GM18505 (cell line): ENCODE measurements around the gene SPRED3.
"Not testable (repeated sequence)": the region's sequence is repeated elsewhere in the genome, so short reads cannot be mapped to it uniquely, and the experiment has no call there.

ENCODE experiments used
- ATAC-seq: cut with Tn5 transposase; IDR thresholded peaks from one replicate; pipeline ENCODE4 v1.9.1; 2021; ENCODE audit not compliant: unreplicated experiment
- POLR2A ChIP-seq: IDR thresholded peaks from 4 replicates; pipeline ENCODE4 v1.6.1; 2011; ENCODE audit warnings: borderline replicate concordance; ENCODE audit not compliant: insufficient read depth, insufficient read length; ENCODE audit errors: extremely low read depth

SPRED3 gene

DNA sequence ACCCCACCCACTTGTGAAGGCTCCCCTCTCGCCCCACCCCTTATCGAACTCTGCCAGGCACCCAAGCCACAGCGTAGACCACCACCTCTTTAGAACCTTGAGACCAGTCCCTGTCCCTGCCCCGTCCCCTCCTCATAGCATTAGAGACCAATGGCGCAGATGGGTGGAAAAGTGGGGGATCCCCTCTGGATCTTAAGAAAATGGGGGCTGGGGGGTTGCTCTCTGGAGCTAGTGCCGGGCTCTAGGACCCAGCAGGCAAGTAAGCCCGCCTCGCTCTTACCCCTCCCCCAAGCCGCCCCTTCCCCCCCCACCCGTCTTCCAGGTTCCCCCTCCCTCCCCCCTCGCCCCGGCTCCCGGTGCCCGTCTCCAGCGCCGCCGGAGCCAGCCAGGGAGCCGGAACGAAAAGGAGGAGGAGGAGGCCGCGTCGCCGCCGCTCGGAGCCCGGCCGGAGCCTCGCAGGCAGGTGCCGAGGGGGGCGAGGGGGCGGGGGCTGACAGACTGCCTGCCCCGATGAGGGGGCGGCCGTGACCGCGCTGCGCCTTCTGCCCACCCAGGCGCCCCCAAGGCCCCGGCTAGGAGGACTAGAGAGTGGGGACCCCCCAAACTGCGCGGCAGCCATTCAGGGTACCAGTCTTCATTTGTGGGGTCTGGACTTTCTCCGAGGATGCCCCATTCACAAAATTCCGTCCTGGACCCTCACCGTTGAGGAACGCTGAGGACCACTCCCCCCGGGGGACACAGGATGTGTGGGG, at the start of gene SPRED3:
TSS of gene SPRED3 (plus strand) at position 349 of the 752 bp plus-strand sequence. CDS start 1,606 bp downstream, outside the sequence.
- no peak for ATAC-seq
- TF ChIP-seq POLR2A, result no peak

DNA sequence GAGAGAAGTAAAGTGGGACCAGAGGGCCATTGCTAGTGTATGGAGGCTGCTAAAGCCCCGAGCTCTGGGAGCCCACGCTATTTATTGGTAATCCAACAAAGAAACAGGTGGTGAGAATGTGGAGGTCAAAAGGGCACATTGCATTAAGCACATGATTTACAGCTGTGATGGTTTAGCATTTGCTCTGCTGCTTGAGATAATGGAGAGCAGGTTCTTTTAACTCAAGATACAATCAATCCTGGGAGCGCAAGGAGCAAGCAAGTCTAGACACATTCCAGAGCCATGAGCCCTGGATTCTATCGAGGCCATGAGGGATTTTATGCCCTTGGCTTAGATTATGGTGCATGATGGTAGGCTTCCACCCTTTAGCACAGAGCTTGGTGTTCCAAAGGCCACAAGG, 49.5 kb upstream of the SPRED3 start:
- not testable (repeated sequence) for ATAC-seq

- ATAC-seq, result no peak
- no peak for TF ChIP-seq POLR2A
Observed at GRCh38 chr19:38340927-38341326, 47.6 kb upstream of the SPRED3 start.

- no peak for ATAC-seq
- TF ChIP-seq POLR2A, result no peak
Observed at GRCh38 chr19:38346837-38347236, 41.7 kb upstream of the SPRED3 start.

DNA sequence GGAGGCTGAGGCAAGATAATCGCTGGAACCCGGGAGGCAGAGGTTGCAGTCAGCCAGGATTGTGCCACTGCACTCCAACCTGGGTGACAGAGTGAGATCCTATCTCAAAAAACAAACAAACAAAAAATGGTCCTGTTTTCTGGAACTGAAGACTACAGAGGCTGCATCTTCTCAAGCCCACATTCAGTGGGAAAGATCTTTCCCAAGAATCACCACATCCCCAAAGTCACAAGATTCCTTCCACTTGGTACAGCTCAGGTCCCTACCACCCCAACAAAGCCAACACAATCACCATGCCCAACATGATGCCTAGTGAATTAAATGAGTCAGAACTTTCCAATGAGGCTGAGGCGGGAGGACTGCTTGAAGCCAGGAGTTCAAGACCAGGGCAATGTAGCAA, 37.6 kb upstream of the SPRED3 start:
- ATAC-seq, result no peak
- no peak for TF ChIP-seq POLR2A

- ATAC-seq, result no peak
- no peak for TF ChIP-seq POLR2A
Observed at GRCh38 chr19:38351865-38352395, 36.6 kb upstream of the SPRED3 start.

- no peak for TF ChIP-seq POLR2A
- ATAC-seq, result no peak
Observed at GRCh38 chr19:38352611-38353010, 35.9 kb upstream of the SPRED3 start.

DNA sequence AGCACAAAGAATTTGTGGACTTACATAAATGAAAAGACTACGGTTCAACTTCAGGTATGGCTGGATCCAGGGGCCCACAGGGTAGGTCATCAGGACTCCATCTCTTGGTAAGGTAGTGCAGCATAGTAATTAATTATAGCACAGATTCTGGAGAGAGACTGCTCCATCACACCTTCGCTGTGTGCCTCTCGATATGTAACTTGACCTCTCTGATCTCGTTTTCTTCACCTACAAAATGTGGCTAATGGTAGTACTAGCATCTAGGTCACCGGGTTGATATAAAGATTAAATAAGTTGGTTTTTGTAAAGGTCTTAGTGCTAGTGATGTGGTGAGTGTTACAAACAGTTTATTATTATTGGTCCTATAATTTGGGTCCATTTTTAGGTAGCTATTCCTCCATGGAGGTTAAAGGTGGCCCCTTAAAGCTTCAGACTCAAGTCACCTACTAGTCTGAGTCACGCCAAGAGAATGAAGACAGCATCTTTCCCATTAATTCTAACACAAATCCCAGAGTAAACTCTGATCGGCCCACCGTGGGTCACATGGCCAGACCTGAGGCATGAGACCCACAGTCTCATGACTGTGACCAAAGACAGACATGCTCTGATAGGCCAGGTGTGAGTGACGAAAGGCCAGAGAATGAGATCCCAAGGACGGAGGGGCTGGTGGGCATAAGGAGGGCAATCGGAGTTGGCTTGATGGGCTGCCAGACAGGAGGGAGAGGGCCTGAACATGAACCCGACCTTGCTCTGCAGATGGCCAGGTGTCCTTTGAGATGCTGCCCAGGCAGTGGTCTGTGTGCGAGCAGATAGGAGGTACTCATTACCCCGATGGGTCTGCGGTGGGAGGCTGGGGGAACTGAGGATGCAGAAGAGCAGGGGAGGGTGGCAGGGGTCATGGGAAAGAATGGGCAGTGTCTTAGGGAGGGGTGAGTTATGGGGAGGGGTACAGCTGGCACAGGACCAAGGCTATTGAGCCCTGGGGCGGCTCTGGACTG, 32.5 kb upstream of the SPRED3 start:
- ATAC-seq, result no peak
- TF ChIP-seq POLR2A, result no peak

- no peak for TF ChIP-seq POLR2A
- no peak for ATAC-seq
Observed at GRCh38 chr19:38358071-38358470, 30.4 kb upstream of the SPRED3 start.

DNA sequence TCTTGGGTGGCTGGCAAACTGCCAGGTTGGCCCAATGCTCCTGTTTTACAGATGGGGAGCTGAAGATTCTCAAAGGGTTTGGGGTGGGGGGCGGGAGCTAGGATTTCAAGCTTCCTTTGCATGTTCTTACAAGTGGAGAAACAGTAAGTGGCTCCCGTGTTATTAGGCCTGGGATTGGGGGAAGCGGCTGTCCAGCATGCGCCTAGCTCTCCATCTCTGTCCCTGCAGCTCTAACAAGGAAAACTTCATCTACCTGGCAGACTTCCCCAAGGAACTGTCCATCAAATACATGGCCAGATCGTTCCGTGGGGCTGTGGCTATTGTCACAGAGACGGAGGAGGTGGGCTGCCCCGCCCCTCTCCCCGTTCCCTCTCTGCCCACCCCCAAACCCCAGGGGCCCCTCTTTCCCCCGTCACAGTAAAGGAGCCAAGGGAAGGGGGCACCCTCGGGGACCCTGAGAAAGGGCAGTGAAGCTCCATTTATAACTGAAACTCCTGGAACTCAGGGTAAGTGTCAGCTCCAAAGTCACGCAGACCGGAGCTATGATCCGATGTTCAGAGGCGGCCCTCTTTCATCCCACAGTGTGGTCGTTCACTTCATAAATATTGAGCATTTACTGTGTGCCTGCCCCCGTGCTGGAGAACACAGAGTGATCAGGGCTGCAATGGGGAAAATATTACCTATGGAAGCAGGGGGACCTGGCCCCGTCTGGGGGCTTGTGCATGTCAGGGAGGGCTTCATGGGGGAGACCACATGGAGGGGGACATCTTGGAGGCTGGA, 29.1 kb upstream of the SPRED3 start:
- no peak for TF ChIP-seq POLR2A
- no peak for ATAC-seq

- no peak for ATAC-seq
Observed at GRCh38 chr19:38360351-38360750, 28.1 kb upstream of the SPRED3 start.

DNA sequence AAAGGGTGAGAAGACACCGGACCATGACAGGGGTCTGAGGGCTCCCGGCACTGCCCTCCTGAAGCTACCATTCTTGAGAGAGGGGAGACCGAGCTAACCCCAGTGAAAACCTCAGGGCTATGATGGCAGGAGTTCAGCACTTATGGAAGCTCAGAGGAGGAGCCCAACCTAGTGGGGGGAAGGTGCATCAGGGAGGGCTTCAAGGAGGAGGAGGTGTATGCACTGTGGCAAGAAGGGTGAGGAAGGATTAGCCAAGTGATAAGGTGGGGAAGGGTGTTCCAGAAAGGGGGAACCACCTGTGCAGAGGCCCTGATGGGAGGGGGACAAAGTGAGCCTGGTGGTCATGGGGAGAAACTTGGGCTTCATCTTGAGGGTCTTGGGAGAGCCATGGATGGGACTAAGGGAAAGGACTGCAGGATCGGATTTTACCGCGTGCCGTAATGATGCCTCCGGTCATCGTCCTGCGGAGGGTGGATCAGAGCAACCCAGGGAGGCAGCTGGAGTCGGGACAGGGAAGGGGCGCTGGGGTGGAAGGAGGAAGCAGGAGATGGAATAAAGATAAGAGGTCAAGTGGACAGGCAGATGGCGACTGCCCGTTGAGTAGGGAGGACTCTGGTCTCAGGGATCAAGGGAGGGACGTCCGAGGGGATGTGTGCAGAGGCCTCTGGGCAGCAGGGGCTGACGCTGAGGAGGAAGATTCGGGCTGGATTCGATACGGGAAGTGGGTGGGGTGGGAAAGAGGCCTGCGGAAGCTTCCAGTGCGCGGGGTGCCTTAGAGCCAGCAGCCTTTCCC, 27.5 kb upstream of the SPRED3 start:
- no peak for TF ChIP-seq POLR2A
- ATAC-seq, result no peak

More at GRCh38 chr19:38360351-38360750, 28.1 kb upstream of the SPRED3 start:
- no peak for TF ChIP-seq POLR2A
